ENCODE measurements around the gene PARVB.

The PARVB gene

DNA sequence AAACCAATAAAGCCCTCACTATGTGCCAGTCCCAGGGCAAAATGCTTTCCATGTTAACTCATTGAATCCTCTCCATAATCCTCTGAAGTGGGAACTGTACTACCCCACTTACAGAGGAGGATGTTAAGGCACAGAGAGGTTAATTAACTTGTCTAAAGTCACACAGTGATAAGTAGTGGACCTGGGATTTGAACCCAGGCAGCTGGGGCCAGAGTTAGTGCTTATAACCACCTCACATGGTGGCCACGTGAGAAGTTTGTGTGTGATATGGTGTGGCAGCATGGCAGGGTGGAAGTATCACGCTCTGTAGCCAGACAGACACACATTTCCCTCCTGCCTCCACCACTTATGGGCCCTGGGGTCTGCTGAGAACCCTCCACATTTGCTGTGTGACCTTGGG is 173.2 kb downstream of the PARVB start:
- no peak for DNase-seq (ENCODE audit: low read depth)
- no peak overlapping the region for H3K4me3 ChIP-seq (ENCODE audit: control insufficient read depth, low read depth, low read length)
- TF ChIP-seq, protein P1, sequence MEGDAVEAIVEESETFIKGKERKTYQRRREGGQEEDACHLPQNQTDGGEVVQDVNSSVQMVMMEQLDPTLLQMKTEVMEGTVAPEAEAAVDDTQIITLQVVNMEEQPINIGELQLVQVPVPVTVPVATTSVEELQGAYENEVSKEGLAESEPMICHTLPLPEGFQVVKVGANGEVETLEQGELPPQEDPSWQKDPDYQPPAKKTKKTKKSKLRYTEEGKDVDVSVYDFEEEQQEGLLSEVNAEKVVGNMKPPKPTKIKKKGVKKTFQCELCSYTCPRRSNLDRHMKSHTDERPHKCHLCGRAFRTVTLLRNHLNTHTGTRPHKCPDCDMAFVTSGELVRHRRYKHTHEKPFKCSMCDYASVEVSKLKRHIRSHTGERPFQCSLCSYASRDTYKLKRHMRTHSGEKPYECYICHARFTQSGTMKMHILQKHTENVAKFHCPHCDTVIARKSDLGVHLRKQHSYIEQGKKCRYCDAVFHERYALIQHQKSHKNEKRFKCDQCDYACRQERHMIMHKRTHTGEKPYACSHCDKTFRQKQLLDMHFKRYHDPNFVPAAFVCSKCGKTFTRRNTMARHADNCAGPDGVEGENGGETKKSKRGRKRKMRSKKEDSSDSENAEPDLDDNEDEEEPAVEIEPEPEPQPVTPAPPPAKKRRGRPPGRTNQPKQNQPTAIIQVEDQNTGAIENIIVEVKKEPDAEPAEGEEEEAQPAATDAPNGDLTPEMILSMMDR (IDR thresholded peaks at IDR 0.05; ENCODE audit: control insufficient read depth, insufficient read depth, low read depth, low read length, missing control alignments), result no peak

DNA sequence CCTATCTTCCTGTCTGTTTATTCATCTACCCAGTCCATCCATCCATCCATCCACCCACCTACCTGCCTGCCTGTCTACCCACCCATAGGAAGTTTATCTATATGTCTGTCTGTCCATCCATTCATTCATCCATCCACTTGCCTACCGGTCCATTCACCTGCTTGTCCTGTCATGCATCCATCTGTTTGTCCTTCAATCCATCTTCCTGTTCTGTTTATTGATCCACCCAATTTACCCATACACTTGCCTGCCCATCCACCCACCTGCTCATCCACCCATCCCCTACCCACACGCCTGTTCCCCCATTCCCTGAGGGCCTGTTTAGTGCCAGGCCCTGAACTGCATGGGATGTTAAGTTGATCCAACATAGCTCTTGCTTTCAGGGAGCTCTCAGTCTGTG is 175.1 kb downstream of the PARVB start:
- DNase-seq (ENCODE audit: low read depth), result no peak
- TF ChIP-seq, protein P1 (IDR thresholded peaks at IDR 0.05; ENCODE audit: control insufficient read depth, insufficient read depth, low read depth, low read length, missing control alignments), result no peak
- no peak overlapping the region for H3K4me3 ChIP-seq (ENCODE audit: control insufficient read depth, low read depth, low read length)

DNA sequence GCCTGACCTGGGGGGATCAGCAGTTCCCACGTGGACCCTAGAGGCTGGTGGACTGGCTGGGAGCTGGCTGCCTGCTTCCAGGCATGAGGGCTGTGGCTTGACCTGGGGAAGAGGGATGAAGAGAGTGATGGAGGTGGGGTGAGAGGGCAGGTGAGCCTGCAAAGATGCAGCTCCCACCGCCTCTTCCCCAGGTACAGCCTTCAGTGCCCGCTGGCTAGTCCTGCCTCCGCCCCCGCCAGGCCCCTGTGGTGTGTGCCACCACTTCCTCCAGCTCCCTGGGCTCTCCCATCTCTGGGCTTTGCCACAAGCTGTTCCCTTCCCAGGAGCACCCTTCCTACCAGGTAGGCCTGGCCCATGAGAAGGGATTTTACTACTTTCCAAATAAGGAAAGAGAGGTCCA is 175.8 kb downstream of the PARVB start:
- TF ChIP-seq, protein P1 (IDR thresholded peaks at IDR 0.05; ENCODE audit: control insufficient read depth, insufficient read depth, low read depth, low read length, missing control alignments), result no peak
- no peak overlapping the region for H3K4me3 ChIP-seq (ENCODE audit: control insufficient read depth, low read depth, low read length)
- no peak for DNase-seq (ENCODE audit: low read depth)

- TF ChIP-seq, protein P1 (IDR thresholded peaks at IDR 0.05; ENCODE audit: control insufficient read depth, insufficient read depth, low read depth, low read length, missing control alignments), result no peak
- DNase-seq (ENCODE audit: low read depth), result no peak
- no peak overlapping the region for H3K4me3 ChIP-seq (ENCODE audit: control insufficient read depth, low read depth, low read length)
These were observed 176.3 kb downstream of the PARVB start for GRCh38 chr22:44200451-44200850.

DNA sequence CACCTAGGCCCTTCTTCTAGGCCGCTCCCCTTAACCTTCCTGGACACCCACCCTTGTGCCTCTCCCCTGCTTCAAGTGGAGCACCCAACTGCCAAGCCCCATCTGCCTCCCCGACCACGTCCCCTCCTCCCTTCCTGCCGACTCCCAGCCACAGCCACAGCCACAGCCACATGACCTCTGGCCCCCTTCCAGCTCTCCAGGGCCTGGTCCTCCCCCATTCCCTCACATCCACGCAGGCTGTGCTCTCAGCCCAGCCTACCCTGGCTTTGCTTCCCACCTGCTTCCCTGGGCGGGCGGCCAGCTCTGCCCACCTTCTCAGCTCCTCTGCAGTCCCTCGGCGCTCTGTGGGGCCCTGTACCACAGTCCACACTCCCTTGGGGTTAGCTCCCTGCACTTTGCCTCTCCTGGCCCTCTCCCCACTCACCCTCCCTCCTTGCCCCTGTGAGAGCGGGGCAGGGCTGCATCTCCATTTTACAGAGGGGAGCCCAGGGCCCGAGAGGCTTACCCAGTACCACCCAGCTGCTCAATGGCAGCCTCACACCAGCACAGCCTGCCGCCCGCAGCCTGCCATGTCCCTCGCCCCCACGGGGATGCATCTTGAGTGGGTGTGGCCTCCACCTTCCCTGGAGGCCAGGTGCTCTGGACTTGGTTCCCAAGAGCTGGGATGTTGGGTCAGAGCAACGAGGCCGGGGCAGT is 176.9 kb downstream of the PARVB start:
- no peak overlapping the region for H3K4me3 ChIP-seq (ENCODE audit: control insufficient read depth, low read depth, low read length)
- no peak for DNase-seq (ENCODE audit: low read depth)
- TF ChIP-seq, protein P1 (IDR thresholded peaks at IDR 0.05; ENCODE audit: control insufficient read depth, insufficient read depth, low read depth, low read length, missing control alignments), result no peak

DNA sequence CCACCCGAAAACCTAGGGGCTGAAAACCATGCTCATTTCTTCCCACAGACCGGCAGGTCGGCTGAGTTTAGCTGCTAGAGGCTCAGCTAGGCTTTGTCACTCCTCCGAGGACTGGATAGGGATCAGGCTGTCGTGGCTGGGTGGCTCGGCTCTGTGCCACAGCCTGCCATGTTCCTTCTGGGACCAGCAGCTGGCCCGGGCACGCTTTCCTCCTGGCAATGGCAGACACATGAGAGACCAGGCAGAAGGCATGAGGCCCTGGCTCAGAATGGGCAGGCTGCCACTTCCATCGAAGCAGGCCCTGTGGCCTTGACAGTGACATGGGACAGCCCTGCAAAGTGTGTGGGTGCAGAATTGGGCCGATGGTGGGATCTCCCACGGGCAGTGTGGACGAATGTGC is 177.6 kb downstream of the PARVB start:
- no peak overlapping the region for H3K4me3 ChIP-seq (ENCODE audit: control insufficient read depth, low read depth, low read length)
- TF ChIP-seq, protein P1 (IDR thresholded peaks at IDR 0.05; ENCODE audit: control insufficient read depth, insufficient read depth, low read depth, low read length, missing control alignments), result no peak
- no peak for DNase-seq (ENCODE audit: low read depth)
